HG03103 (cell line): ENCODE results near the gene COX7B.
"Not testable (repeated sequence)": the region's sequence is repeated elsewhere in the genome, so short reads cannot be mapped to it uniquely, and the experiment has no call there.

Experiments
- ATAC-seq: cut with Tn5 transposase; IDR thresholded peaks from one replicate; pipeline ENCODE4 v1.9.1; 2021; ENCODE audit warnings: low read depth; ENCODE audit not compliant: unreplicated experiment

Gene COX7B

GRCh38 chrX:77938083-77938680 is 38.9 kb downstream of the COX7B start:
- no peak for ATAC-seq

GRCh38 chrX:77945031-77945430 is 45.8 kb downstream of the COX7B start:
- not testable (repeated sequence) for ATAC-seq

GRCh38 chrX:77945910-77946545 is 46.8 kb downstream of the COX7B start:
- ATAC-seq, result no peak

- no peak for ATAC-seq
Measured at GRCh38 chrX:77946571-77946970, 47.3 kb downstream of the COX7B start.

DNA sequence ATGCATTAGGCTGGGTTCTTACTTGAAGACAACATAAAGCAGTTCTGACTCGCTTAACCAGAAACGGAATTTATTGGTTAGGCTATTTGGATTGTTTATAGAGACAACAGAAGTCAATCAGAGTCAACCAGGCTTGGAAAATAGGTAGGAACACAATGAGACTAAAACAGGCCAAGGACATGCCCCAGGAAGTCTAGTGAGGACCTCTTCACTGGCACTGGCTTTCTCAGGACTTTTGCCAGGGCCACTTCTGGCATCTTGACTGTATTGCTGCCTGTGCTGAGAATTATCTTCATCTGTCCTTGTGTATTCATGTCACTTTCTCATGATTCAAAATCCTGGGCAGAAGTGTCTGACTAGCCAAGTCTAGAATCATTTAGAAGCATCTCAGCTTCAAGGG is 50.6 kb downstream of the COX7B start:
- no peak for ATAC-seq

DNA sequence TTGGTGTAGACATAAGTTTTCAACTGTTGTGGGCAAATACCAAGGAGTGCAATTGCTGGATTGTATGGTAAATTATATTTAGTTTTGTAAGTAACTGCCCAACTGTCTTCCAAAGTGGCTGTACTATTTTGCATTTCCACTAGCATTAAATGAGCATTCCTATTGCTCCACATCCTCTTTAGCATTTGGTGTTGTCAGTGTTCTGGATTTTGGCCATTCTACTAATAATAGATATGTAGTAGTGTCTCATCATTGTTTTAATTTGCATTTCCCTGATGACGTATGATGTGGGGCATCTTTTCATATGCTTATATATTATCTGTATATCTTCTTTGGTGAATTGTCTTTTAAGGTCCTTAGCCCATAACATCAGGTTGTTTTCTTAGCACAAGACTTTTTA is 52.9 kb downstream of the COX7B start:
- no peak for ATAC-seq

- no peak for ATAC-seq
Measured at GRCh38 chrX:77953302-77953701, 54.0 kb downstream of the COX7B start.

GRCh38 chrX:77953708-77954107 is 54.4 kb downstream of the COX7B start:
- ATAC-seq, result no peak
